ENCODE data around the gene SYNC. TPM values are rescaled to one million over a fixed set of nuclear protein-coding genes. Genes with fewer than 3 reads are reported as not detected.
"Not testable (repeated sequence)": the region's sequence is repeated elsewhere in the genome, so short reads cannot be mapped to it uniquely, and the experiment has no call there.

Gene SYNC
- polyA plus RNA-seq, 1 donor: 51.6 TPM

- no peak for DNase-seq
Measured at GRCh38 chr1:32693455-32694174, 9.0 kb downstream of the SYNC start.

GRCh38 chr1:32686387-32686786, 16.2 kb downstream of the SYNC start:
- DNase-seq: no peak

- DNase-seq: no peak
Measured at GRCh38 chr1:32685498-32685897, 17.1 kb downstream of the SYNC start.

- peak; percentile 64 for DNase-seq
Measured at GRCh38 chr1:32684167-32684811, 18.3 kb downstream of the SYNC start.

GRCh38 chr1:32683397-32683796, 19.2 kb downstream of the SYNC start:
- no peak for DNase-seq

GRCh38 chr1:32681999-32682398, 20.6 kb downstream of the SYNC start:
- no peak for DNase-seq

- DNase-seq: no peak
Measured at GRCh38 chr1:32681509-32681908, 21.1 kb downstream of the SYNC start.

GRCh38 chr1:32680642-32681041, 21.9 kb downstream of the SYNC start:
- DNase-seq: no peak

GRCh38 chr1:32679993-32680392, 22.6 kb downstream of the SYNC start:
- not testable (repeated sequence) for DNase-seq

- no peak for DNase-seq
Measured at GRCh38 chr1:32676945-32677344, 25.6 kb downstream of the SYNC start.

- DNase-seq: not testable (repeated sequence)
Measured at GRCh38 chr1:32668716-32669115, 33.9 kb downstream of the SYNC start.

GRCh38 chr1:32666901-32667566, 35.5 kb downstream of the SYNC start:
- no peak for DNase-seq

GRCh38 chr1:32665915-32666314, 36.7 kb downstream of the SYNC start:
- DNase-seq: no peak

- no peak for DNase-seq
Measured at GRCh38 chr1:32659581-32659980, 43.0 kb downstream of the SYNC start.

GRCh38 chr1:32652244-32652962, 50.2 kb downstream of the SYNC start:
- DNase-seq: no peak

GRCh38 chr1:32651461-32652073, 51.0 kb downstream of the SYNC start:
- DNase-seq: no peak

- peak; percentile 99 for DNase-seq
Measured at GRCh38 chr1:32650752-32651460, 51.7 kb downstream of the SYNC start, which contains the start of gene RBBP4. Gene RBBP4, plus strand, starts transcription at chr1:32651208. Its CDS starts 99 bp downstream, at chr1:32651307.

- peak; percentile 94 for DNase-seq
Measured at GRCh38 chr1:32650248-32650751, 52.3 kb downstream of the SYNC start, which contains the start of gene ZBTB8OS. Gene ZBTB8OS, minus strand, starts transcription at chr1:32650550. Its CDS starts 21 bp downstream, at chr1:32650529.

- no peak for DNase-seq
Measured at GRCh38 chr1:32647308-32648134, 55.0 kb downstream of the SYNC start.

GRCh38 chr1:32644426-32644825, 58.1 kb downstream of the SYNC start:
- DNase-seq: no peak
